Measurements from ENCODE around the gene NTN3. TPM values are rescaled to one million over a fixed set of nuclear protein-coding genes. Genes with fewer than 3 reads are reported as not detected.

NTN3 gene
- total RNA-seq, 1 experiment from 2014 or later, result 5.6 TPM

GRCh38 chr16:2486645-2487516 is 15.8 kb downstream of the NTN3 start:
- Histone ChIP-seq H3K36me3 (no peaks in the 10 kb centered on the region), H3K4me3 (peak overlapping the region; percentile 45), H3K27me3 (no peaks in the 10 kb centered on the region), H3K4me1 (peaks cover 42% of the 10 kb centered on the region), H3K27ac (peak overlapping the region; percentile 72), H3K9me3 (replicated peaks) (no peaks in the 10 kb centered on the region)
- DNase-seq, result peak; percentile 53 to 61

- Histone ChIP-seq H3K27ac (peak overlapping the region; percentile 72), H3K36me3 (no peaks in the 10 kb centered on the region), H3K9me3 (replicated peaks) (no peaks in the 10 kb centered on the region), H3K4me3 (peak overlapping the region; percentile 45), H3K27me3 (no peaks in the 10 kb centered on the region), H3K4me1 (peaks cover 36% of the 10 kb centered on the region)
- DNase-seq, result no peak
These were observed 16.4 kb downstream of the NTN3 start for GRCh38 chr16:2487517-2487842.

- no peaks in the 10 kb centered on the region for H3K36me3 ChIP-seq
- no peaks in the 10 kb centered on the region for H3K9me3 ChIP-seq (replicated peaks)
- peaks cover 33% of the 10 kb centered on the region for H3K4me1 ChIP-seq
- no peaks in the 10 kb centered on the region for H3K27me3 ChIP-seq
- DNase-seq, result peak; percentile 92 to 94
- peak overlapping the region; percentile 45 for H3K4me3 ChIP-seq
- peak overlapping the region; percentile 72 for H3K27ac ChIP-seq
These were observed 16.9 kb downstream of the NTN3 start for GRCh38 chr16:2487903-2488531.

- Histone ChIP-seq H3K27ac (no peak overlapping the region), H3K4me3 (no peak overlapping the region), H3K9me3 (replicated peaks) (no peaks in the 10 kb centered on the region), H3K36me3 (no peaks in the 10 kb centered on the region), H3K27me3 (no peaks in the 10 kb centered on the region), H3K4me1 (peaks cover 28% of the 10 kb centered on the region)
- DNase-seq, result no peak
These were observed 18.5 kb downstream of the NTN3 start for GRCh38 chr16:2489581-2489980.

- Histone ChIP-seq H3K4me3 (no peak overlapping the region), H3K9me3 (replicated peaks) (no peaks in the 10 kb centered on the region), H3K4me1 (peaks cover 28% of the 10 kb centered on the region), H3K27ac (peak overlapping the region; percentile 46), H3K27me3 (no peaks in the 10 kb centered on the region), H3K36me3 (no peaks in the 10 kb centered on the region)
- peak; percentile 77 to 86 for DNase-seq
These were observed 19.4 kb downstream of the NTN3 start for GRCh38 chr16:2490190-2491105.

GRCh38 chr16:2492292-2492691 is 21.2 kb downstream of the NTN3 start:
- no peak overlapping the region for H3K27ac ChIP-seq
- no peak for DNase-seq
- peaks cover 25% of the 10 kb centered on the region for H3K4me1 ChIP-seq
- H3K4me3 ChIP-seq, result no peak overlapping the region
- no peaks in the 10 kb centered on the region for H3K36me3 ChIP-seq
- no peaks in the 10 kb centered on the region for H3K27me3 ChIP-seq
- no peaks in the 10 kb centered on the region for H3K9me3 ChIP-seq (replicated peaks)

- no peak for DNase-seq
- Histone ChIP-seq H3K4me1 (peaks cover 31% of the 10 kb centered on the region), H3K27ac (no peak overlapping the region), H3K27me3 (no peaks in the 10 kb centered on the region), H3K4me3 (no peak overlapping the region), H3K36me3 (no peaks in the 10 kb centered on the region), H3K9me3 (replicated peaks) (no peaks in the 10 kb centered on the region)
These were observed 22.5 kb downstream of the NTN3 start for GRCh38 chr16:2493605-2494004.

GRCh38 chr16:2494616-2495015 is 23.5 kb downstream of the NTN3 start:
- Histone ChIP-seq H3K4me3 (no peak overlapping the region), H3K4me1 (peaks cover 31% of the 10 kb centered on the region), H3K27ac (no peak overlapping the region), H3K9me3 (replicated peaks) (no peaks in the 10 kb centered on the region), H3K36me3 (no peaks in the 10 kb centered on the region), H3K27me3 (no peaks in the 10 kb centered on the region)
- DNase-seq, result no peak

- Histone ChIP-seq H3K4me1 (peaks cover 27% of the 10 kb centered on the region), H3K9me3 (replicated peaks) (no peaks in the 10 kb centered on the region), H3K27me3 (no peaks in the 10 kb centered on the region), H3K27ac (no peak overlapping the region), H3K4me3 (no peak overlapping the region), H3K36me3 (no peaks in the 10 kb centered on the region)
- DNase-seq, result no peak
These were observed 23.9 kb downstream of the NTN3 start for GRCh38 chr16:2495041-2495440.

- Histone ChIP-seq H3K4me1 (peaks cover 16% of the 10 kb centered on the region), H3K27me3 (no peaks in the 10 kb centered on the region), H3K4me3 (no peak overlapping the region), H3K9me3 (replicated peaks) (no peaks in the 10 kb centered on the region), H3K36me3 (no peaks in the 10 kb centered on the region), H3K27ac (peak overlapping the region; percentile 42)
- DNase-seq, result no peak
These were observed 25.4 kb downstream of the NTN3 start for GRCh38 chr16:2496223-2497115.

GRCh38 chr16:2497116-2497630 is 26.1 kb downstream of the NTN3 start:
- Histone ChIP-seq H3K9me3 (replicated peaks) (no peaks in the 10 kb centered on the region), H3K4me1 (peaks cover 23% of the 10 kb centered on the region), H3K27ac (peak overlapping the region; percentile 42), H3K4me3 (no peak overlapping the region), H3K27me3 (no peaks in the 10 kb centered on the region), H3K36me3 (no peaks in the 10 kb centered on the region)
- DNase-seq, result peak; percentile 83 to 85

- Histone ChIP-seq H3K27ac (peak overlapping the region; percentile 42), H3K4me3 (no peak overlapping the region), H3K27me3 (no peaks in the 10 kb centered on the region), H3K9me3 (replicated peaks) (no peaks in the 10 kb centered on the region), H3K4me1 (peaks cover 28% of the 10 kb centered on the region), H3K36me3 (no peaks in the 10 kb centered on the region)
- DNase-seq, result no peak
These were observed 26.8 kb downstream of the NTN3 start for GRCh38 chr16:2497695-2498484.

- Histone ChIP-seq H3K4me1 (peaks cover 32% of the 10 kb centered on the region), H3K27me3 (no peaks in the 10 kb centered on the region), H3K9me3 (replicated peaks) (no peaks in the 10 kb centered on the region), H3K4me3 (no peak overlapping the region), H3K27ac (no peak overlapping the region), H3K36me3 (no peaks in the 10 kb centered on the region)
- no peak for DNase-seq
These were observed 27.6 kb downstream of the NTN3 start for GRCh38 chr16:2498531-2499253.
